Esophagus muscularis mucosa (tissue), 4 donors: ENCODE measurements around the gene SCN3A.

ENCODE experiments used
- EP300 ChIP-seq: sonication (generic); formaldehyde crosslinking; IDR thresholded peaks from one replicate; pipeline ENCODE4 v1.6.1; 2017; ENCODE audit warnings: antibody characterized with exemption
- POLR2A ChIP-seq: fragments of 450-650 bp; IDR thresholded peaks from one replicate; pipeline ENCODE4 v1.6.1; 2017; ENCODE audit warnings: antibody characterized with exemption, moderate library complexity, mild to moderate bottlenecking, low read depth
- TF ChIP-seq, protein P1 (sequence below), 3 experiments: fragments of 200-600 bp in 2 of 3; fragments of 450-650 bp in 1 of 3; sonication (generic) in 2 of 3; IDR thresholded peaks; one replicate each; pipeline ENCODE4 v1.5.1; 2017 to 2019; ENCODE audit warnings: antibody characterized with exemption in 3 of 3, mild to moderate bottlenecking in 2 of 3, moderate library complexity in 1 of 3

DNA sequence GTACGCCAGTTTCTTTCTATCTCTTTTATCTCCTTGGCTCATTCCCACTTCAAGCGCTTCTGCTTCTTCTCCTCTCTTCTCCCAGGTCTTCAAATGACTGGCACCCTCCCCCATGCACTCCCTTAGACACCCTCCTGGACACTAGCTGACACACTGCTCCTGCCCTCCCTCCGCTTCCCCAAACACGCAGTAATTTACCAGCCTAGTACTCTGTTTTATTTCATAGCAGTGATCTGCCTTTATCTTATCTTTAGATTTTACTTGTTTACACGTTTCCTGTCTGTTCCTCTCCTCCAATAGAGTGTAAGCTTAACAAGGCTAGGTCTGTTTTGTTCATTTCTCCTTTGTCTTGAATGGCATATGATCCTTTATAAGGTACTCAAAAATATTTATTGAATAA lies 93.9 kb downstream of the SCN3A start:
- no peak for TF ChIP-seq EP300
- TF ChIP-seq, protein P1, sequence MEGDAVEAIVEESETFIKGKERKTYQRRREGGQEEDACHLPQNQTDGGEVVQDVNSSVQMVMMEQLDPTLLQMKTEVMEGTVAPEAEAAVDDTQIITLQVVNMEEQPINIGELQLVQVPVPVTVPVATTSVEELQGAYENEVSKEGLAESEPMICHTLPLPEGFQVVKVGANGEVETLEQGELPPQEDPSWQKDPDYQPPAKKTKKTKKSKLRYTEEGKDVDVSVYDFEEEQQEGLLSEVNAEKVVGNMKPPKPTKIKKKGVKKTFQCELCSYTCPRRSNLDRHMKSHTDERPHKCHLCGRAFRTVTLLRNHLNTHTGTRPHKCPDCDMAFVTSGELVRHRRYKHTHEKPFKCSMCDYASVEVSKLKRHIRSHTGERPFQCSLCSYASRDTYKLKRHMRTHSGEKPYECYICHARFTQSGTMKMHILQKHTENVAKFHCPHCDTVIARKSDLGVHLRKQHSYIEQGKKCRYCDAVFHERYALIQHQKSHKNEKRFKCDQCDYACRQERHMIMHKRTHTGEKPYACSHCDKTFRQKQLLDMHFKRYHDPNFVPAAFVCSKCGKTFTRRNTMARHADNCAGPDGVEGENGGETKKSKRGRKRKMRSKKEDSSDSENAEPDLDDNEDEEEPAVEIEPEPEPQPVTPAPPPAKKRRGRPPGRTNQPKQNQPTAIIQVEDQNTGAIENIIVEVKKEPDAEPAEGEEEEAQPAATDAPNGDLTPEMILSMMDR (IDR thresholded peaks at IDR 0.05): no peak
- no peak for TF ChIP-seq POLR2A
